Pancreas (tissue), 10 donors: ENCODE measurements around the gene ANKRD33B. TPM values are rescaled to one million over a fixed set of nuclear protein-coding genes. Genes with fewer than 3 reads are reported as not detected.

Experiments
- ATAC-seq, 4 donors: fragments of 200-7000 bp; cut with Tn5 transposase; one replicate each; pipeline versions ENCODE4 v1.8.0 to v1.9.1; 2020; ENCODE audit warnings: mild to moderate bottlenecking in 4 of 4, moderate library complexity in 4 of 4
- DNase-seq, 6 donors: peaks; one replicate each; pipeline ENCODE4 v3.0.0-alpha.2; 2020
- FAIRE-seq: peaks from 2 replicates; lab custom pipeline; 2012; peaks lifted over from hg19 to GRCh38; lab: Jason Lieb, UNC
- H3K27ac ChIP-seq, 4 donors: fragments of 200-600 bp; sonication (generic); 1 replicate in 3 of 4; 2 replicates in 1 of 4; pipeline versions ENCODE4 v1.5.0 to v1.8.0; 2020
- H3K27me3 ChIP-seq, 4 donors: fragments of 200-600 bp; one replicate each; pipeline ENCODE4 v1.8.0; 2021
- H3K36me3 ChIP-seq, 3 donors: fragments of 200-600 bp; sonication (generic) in 1 of 3; one replicate each; pipeline versions ENCODE4 v1.5.0 to v1.8.0; 2020 to 2021
- H3K4me1 ChIP-seq, 3 donors: fragments of 200-600 bp; one replicate each; pipeline ENCODE4 v1.8.0; 2021
- H3K4me3 ChIP-seq, 4 donors: fragments of 200-600 bp; sonication (generic) in 2 of 4; one replicate each; pipeline versions ENCODE4 v1.5.0 to v1.8.0; 2020 to 2021
- H3K9me3 ChIP-seq, 4 donors: fragments of 200-600 bp; one replicate each; pipeline ENCODE4 v1.8.0; 2021
- WGBS, 2 donors: extraction: QIAGEN DNeasy Blood & Tissue Kit; methylation state at CpG; one replicate each; pipeline ENCODE4 v1.1.7; 2013; 5-methylcytosine and 5-hydroxymethylcytosine counted together
- intact Hi-C, 3 donors: fragments of 100-400 bp; cut with DNase I; formaldehyde crosslinking; loops; one replicate each; pipeline versions ENCODE4 v1.11.1 to v1.14.2; 2022
- polyA plus RNA-seq, 2 donors: library from polyadenylated mRNA; stranded (reverse); fragments of 200-250 nt; gene quantifications; one replicate each; pipeline ENCODE4 v1.2.3, GENCODE V29; 2013
- total RNA-seq, 6 donors: library from RNA; stranded (reverse); fragmentation: NEBNext Ultra II Directional in 4 of 6; extraction: Animal tissue kit (Norgen Biotek cat#: 25700) in 4 of 6; gene quantifications; one replicate each; pipeline versions ENCODE4 v1.2.1 to v1.2.4, GENCODE V29; 2021 to 2023
- TF ChIP-seq, protein P1 (sequence below), 4 donors: fragments of 200-600 bp; sonication (generic) in 3 of 4; IDR thresholded peaks; one replicate each; pipeline versions ENCODE4 v1.5.0 to v1.8.0; 2021; ENCODE audit warnings: antibody characterized with exemption in 4 of 4
- donor health status: healthy with polysubstance abuse.
- donor health status: DM: no; HTN: no; CAD: no; lungs with moderate emphysema.
- donor health status: DM: no; HTN: no; CAD: no.
- donor health status: control.
- donor health status: control.
- donor health status: Bipolar disorder and iron deficiency.
- donor health status: DM: yes; HTN: yes; CAD: no.
- donor health status: DM: no; HTN: no; CAD: no.
- donor health status: DM: no; HTN: no; CAD: no.
- donor health status: DM: yes; HTN: yes; CAD: no.

ANKRD33B gene
- total and polyA plus RNA-seq, 8 donors = 0.57 to 2.7 (median 1.1) TPM

- no peaks in the 10 kb centered on the region for H3K27me3 ChIP-seq
- H3K4me1 ChIP-seq = peaks cover 0 to 5% (median 0%) of the 10 kb centered on the region in 3 donors
- H3K27ac ChIP-seq = no peak overlapping the region
- no peak overlapping the region for H3K4me3 ChIP-seq
- intact Hi-C loops = loop anchor here in 2 of 3 donors (5.0 kb wide), 2 partner anchors 174 to 179 kb away; no protein-coding TSS in a partner anchor
- H3K9me3 ChIP-seq = no peaks in the 10 kb centered on the region
- FAIRE-seq = no peak
- 87 to 91% methylated on average over 15 of the region's 15 CpGs for WGBS, 2 donors
- no peak for ATAC-seq
- no peaks in the 10 kb centered on the region for H3K36me3 ChIP-seq
- no peak for DNase-seq
- TF ChIP-seq, protein P1, sequence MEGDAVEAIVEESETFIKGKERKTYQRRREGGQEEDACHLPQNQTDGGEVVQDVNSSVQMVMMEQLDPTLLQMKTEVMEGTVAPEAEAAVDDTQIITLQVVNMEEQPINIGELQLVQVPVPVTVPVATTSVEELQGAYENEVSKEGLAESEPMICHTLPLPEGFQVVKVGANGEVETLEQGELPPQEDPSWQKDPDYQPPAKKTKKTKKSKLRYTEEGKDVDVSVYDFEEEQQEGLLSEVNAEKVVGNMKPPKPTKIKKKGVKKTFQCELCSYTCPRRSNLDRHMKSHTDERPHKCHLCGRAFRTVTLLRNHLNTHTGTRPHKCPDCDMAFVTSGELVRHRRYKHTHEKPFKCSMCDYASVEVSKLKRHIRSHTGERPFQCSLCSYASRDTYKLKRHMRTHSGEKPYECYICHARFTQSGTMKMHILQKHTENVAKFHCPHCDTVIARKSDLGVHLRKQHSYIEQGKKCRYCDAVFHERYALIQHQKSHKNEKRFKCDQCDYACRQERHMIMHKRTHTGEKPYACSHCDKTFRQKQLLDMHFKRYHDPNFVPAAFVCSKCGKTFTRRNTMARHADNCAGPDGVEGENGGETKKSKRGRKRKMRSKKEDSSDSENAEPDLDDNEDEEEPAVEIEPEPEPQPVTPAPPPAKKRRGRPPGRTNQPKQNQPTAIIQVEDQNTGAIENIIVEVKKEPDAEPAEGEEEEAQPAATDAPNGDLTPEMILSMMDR (IDR thresholded peaks at IDR 0.05) = no peak
Measured at GRCh38 chr5:10625700-10626472, 62.0 kb downstream of the ANKRD33B start.

- Histone ChIP-seq H3K9me3 (no peaks in the 10 kb centered on the region), H3K36me3 (no peaks in the 10 kb centered on the region), H3K27ac (no peak overlapping the region), H3K27me3 (no peaks in the 10 kb centered on the region), H3K4me1 (peaks cover 0 to 5% (median 0%) of the 10 kb centered on the region in 3 donors), H3K4me3 (no peak overlapping the region)
- intact Hi-C loops = loop anchor here in 2 of 3 donors (5.0 kb wide), 2 partner anchors 174 to 179 kb away; no protein-coding TSS in a partner anchor
- 87 to 90% methylated on average over 12 of the region's 12 CpGs for WGBS, 2 donors
- DNase-seq (no peak), FAIRE-seq (no peak), ATAC-seq (no peak)
- TF ChIP-seq, protein P1 (IDR thresholded peaks at IDR 0.05) = no peak
Measured at GRCh38 chr5:10626473-10627013, 62.7 kb downstream of the ANKRD33B start.

- TF ChIP-seq, protein P1 (IDR thresholded peaks at IDR 0.05) = no peak
- Histone ChIP-seq H3K27me3 (no peaks in the 10 kb centered on the region), H3K9me3 (no peaks in the 10 kb centered on the region), H3K36me3 (no peaks in the 10 kb centered on the region), H3K27ac (peak overlapping the region in 2 of 4 donors; percentile 24 to 35), H3K4me1 (peaks cover 0 to 5% (median 0%) of the 10 kb centered on the region in 3 donors), H3K4me3 (peak overlapping the region in 2 of 4 donors; percentile 19 to 34)
- 15 to 22% methylated on average over 12 of the region's 12 CpGs for WGBS, 2 donors
- no peak for DNase-seq
- peak; percentile 7 to 39 (median 24) for ATAC-seq
- no peak for FAIRE-seq
- intact Hi-C loops = loop anchor here in 2 of 3 donors (5.0 kb wide), 2 partner anchors 175 to 180 kb away; no protein-coding TSS in a partner anchor
Measured at GRCh38 chr5:10627160-10627701, 63.4 kb downstream of the ANKRD33B start.

DNA sequence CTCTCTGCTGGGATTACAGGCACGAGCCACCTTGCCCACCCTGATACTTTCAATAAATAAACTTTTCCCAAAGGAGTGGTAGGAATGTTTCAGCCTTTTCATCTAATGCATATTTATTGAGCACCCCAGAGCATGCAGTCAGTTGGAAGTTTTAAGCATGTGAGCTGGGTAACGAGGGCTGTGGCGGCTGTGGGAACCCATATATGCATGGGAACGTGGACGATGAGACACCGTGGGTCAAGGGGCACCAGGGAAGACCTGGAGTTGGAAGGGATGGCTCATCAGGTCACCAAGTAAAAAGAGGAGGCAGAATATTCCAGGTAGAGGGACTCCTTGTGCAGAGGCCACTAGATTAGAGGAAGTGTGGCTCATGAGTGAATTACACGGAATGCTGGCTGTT is 64.7 kb downstream of the ANKRD33B start:
- Histone ChIP-seq H3K27ac (no peak overlapping the region), H3K9me3 (no peaks in the 10 kb centered on the region), H3K27me3 (no peaks in the 10 kb centered on the region), H3K4me1 (peaks cover 0 to 5% (median 0%) of the 10 kb centered on the region in 3 donors), H3K4me3 (no peak overlapping the region), H3K36me3 (no peaks in the 10 kb centered on the region)
- TF ChIP-seq, protein P1 (IDR thresholded peaks at IDR 0.05) = no peak
- WGBS, 2 donors = 75 to 86% methylated on average over 7 of the region's 7 CpGs
- DNase-seq = no peak
- intact Hi-C loops = loop anchor here in 2 of 3 donors (5.0 kb wide), 2 partner anchors 176 to 181 kb away; no protein-coding TSS in a partner anchor
- FAIRE-seq = no peak
- ATAC-seq = no peak
